ENCODE results near the gene PTPRR.
"Not testable (repeated sequence)": the region's sequence is repeated elsewhere in the genome, so short reads cannot be mapped to it uniquely, and the experiment has no call there.

The PTPRR gene

GRCh38 chr12:70839544-70839943 is 81.0 kb downstream of the PTPRR start:
- no peak for FAIRE-seq

GRCh38 chr12:70838127-70838526 is 82.4 kb downstream of the PTPRR start:
- no peak for FAIRE-seq

GRCh38 chr12:70837026-70837425 is 83.5 kb downstream of the PTPRR start:
- FAIRE-seq = no peak

- no peak for FAIRE-seq
Measured at GRCh38 chr12:70835948-70836347, 84.6 kb downstream of the PTPRR start.

- FAIRE-seq = no peak
Measured at GRCh38 chr12:70831543-70831942, 89.0 kb downstream of the PTPRR start.

GRCh38 chr12:70830221-70831061 is 90.1 kb downstream of the PTPRR start:
- FAIRE-seq = no peak

- no peak for FAIRE-seq
Measured at GRCh38 chr12:70829070-70829469, 91.5 kb downstream of the PTPRR start.

- FAIRE-seq = no peak
Measured at GRCh38 chr12:70828351-70828750, 92.2 kb downstream of the PTPRR start.

- FAIRE-seq = no peak
Measured at GRCh38 chr12:70826156-70826555, 94.4 kb downstream of the PTPRR start.

GRCh38 chr12:70824511-70824910 is 96.0 kb downstream of the PTPRR start:
- FAIRE-seq = no peak

- FAIRE-seq = no peak
Measured at GRCh38 chr12:70823182-70823976, 97.2 kb downstream of the PTPRR start.

- no peak for FAIRE-seq
Measured at GRCh38 chr12:70822412-70822811, 98.1 kb downstream of the PTPRR start.

GRCh38 chr12:70815971-70816391 is 104.6 kb downstream of the PTPRR start:
- no peak for FAIRE-seq

- FAIRE-seq = no peak
Measured at GRCh38 chr12:70815056-70815455, 105.5 kb downstream of the PTPRR start.

GRCh38 chr12:70813559-70813958 is 107.0 kb downstream of the PTPRR start:
- FAIRE-seq = no peak

- no peak for FAIRE-seq
Measured at GRCh38 chr12:70812136-70812535, 108.4 kb downstream of the PTPRR start.

GRCh38 chr12:70809887-70810286 is 110.7 kb downstream of the PTPRR start:
- no peak for FAIRE-seq

- not testable (repeated sequence) for FAIRE-seq
Measured at GRCh38 chr12:70807993-70808392, 112.5 kb downstream of the PTPRR start.

- FAIRE-seq = no peak
Measured at GRCh38 chr12:70806827-70807226, 113.7 kb downstream of the PTPRR start.

GRCh38 chr12:70806043-70806442 is 114.5 kb downstream of the PTPRR start:
- FAIRE-seq = no peak

- no peak for FAIRE-seq
Measured at GRCh38 chr12:70798016-70798783, 122.3 kb downstream of the PTPRR start.

- no peak for FAIRE-seq
Measured at GRCh38 chr12:70796989-70797388, 123.5 kb downstream of the PTPRR start.

GRCh38 chr12:70795608-70796007 is 124.9 kb downstream of the PTPRR start:
- no peak for FAIRE-seq
